Parathyroid adenoma (tissue), 2 donors: ENCODE measurements around the gene HSPA12A.

Experiments
- H2AFZ ChIP-seq: fragments of 300-600 bp; sonication (generic); one replicate; pipeline ENCODE4 v1.7.0; 2017; ENCODE audit warnings: antibody characterized with exemption, mild to moderate bottlenecking
- H3K27ac ChIP-seq: fragments of 300-600 bp; sonication (generic); one replicate; pipeline ENCODE4 v1.7.0; 2017
- H3K27me3 ChIP-seq: fragments of 300-600 bp; sonication (generic); one replicate; pipeline ENCODE4 v1.7.0; 2017; ENCODE audit warnings: low read length; ENCODE audit not compliant: control insufficient read depth, insufficient read depth
- H3K36me3 ChIP-seq: fragments of 300-600 bp; sonication (generic); one replicate; pipeline ENCODE4 v1.7.0; 2017; ENCODE audit warnings: low read length; ENCODE audit not compliant: control insufficient read depth, insufficient read depth
- H3K4me1 ChIP-seq: fragments of 300-600 bp; sonication (generic); one replicate; pipeline ENCODE4 v1.7.0; 2017; ENCODE audit warnings: control low read depth
- H3K4me2 ChIP-seq: fragments of 300-600 bp; sonication (generic); one replicate; pipeline ENCODE4 v1.7.0; 2017; ENCODE audit warnings: low read length
- H3K4me3 ChIP-seq: fragments of 300-600 bp; sonication (generic); one replicate; pipeline ENCODE4 v1.7.0; 2017; ENCODE audit warnings: low read depth, low read length
- H3K79me2 ChIP-seq: fragments of 300-600 bp; sonication (generic); one replicate; pipeline ENCODE4 v1.7.0; 2017; ENCODE audit warnings: control low read depth
- H3K9ac ChIP-seq: fragments of 300-600 bp; sonication (generic); one replicate; pipeline ENCODE4 v1.7.0; 2017; ENCODE audit warnings: mild to moderate bottlenecking
- H3K9me3 ChIP-seq: fragments of 300-600 bp; sonication (generic); one replicate; pipeline ENCODE4 v1.7.0; 2017; ENCODE audit warnings: low read length; ENCODE audit not compliant: control insufficient read depth
- TF ChIP-seq, protein P1 (sequence below): fragments of 300-600 bp; sonication (generic); IDR thresholded peaks from one replicate; pipeline ENCODE4 v1.7.0; 2017; ENCODE audit warnings: antibody characterized with exemption, mild to moderate bottlenecking
- donor health status: primary hyperparathyroidism.

Gene HSPA12A

DNA sequence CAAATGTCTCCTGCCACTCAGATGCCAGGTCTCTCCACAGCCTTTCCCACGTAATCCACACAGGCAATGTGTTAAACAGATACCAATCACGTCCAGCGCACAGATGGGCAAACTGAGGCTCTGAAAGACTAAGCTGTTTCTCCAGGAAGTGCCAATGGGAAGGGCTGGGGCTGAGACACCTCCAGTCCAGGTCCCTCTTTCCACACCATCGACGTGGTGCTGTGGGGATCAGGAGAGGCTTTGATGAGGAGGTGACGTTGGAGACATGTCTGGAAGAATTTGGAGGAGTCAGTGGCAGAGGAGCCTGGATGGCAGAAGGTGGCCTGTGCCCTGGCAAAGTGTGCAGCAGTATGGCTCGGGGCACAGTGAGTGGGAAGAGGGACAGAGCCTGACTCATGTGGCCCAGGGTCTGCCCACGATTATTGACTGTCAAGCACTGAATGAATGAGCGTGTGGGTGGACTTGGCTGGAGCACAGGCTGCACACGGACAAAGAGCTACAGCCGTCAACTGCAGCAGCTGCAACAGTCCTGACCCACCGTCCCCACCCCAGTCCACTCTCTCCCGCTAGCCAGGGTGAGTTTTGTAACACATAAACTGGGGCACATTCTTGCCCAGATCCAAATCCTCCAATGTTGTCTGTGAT is 40.8 kb upstream of the HSPA12A start:
- Histone ChIP-seq H3K4me1 (no peaks in the 10 kb centered on the region), H3K9ac (no peak overlapping the region)
- TF ChIP-seq, protein P1, sequence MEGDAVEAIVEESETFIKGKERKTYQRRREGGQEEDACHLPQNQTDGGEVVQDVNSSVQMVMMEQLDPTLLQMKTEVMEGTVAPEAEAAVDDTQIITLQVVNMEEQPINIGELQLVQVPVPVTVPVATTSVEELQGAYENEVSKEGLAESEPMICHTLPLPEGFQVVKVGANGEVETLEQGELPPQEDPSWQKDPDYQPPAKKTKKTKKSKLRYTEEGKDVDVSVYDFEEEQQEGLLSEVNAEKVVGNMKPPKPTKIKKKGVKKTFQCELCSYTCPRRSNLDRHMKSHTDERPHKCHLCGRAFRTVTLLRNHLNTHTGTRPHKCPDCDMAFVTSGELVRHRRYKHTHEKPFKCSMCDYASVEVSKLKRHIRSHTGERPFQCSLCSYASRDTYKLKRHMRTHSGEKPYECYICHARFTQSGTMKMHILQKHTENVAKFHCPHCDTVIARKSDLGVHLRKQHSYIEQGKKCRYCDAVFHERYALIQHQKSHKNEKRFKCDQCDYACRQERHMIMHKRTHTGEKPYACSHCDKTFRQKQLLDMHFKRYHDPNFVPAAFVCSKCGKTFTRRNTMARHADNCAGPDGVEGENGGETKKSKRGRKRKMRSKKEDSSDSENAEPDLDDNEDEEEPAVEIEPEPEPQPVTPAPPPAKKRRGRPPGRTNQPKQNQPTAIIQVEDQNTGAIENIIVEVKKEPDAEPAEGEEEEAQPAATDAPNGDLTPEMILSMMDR = no peak

DNA sequence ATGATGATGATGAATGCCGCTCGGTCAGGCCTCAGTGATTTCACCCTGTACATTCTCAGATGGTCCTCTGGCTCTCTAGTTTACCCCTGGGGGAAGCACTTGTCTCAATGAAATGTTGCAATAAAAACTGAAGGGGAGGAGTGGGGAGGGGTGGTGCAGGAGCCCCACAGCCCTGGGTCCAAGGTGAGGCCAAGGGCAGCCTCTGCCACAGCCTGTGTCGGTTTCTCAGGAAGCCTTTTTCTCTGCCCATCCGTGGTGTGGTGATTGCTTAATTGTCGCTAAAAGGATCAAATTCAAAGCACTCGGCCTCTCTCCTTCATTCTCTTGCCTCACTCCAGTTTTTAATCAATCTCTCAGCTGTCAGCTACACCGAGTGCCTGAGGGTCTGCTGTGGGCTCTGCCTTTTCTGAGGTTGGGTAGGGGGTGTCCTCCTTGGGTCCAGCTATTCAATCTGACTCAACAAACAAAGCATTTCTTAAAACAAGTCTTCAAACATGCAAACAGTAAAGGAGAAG is 39.1 kb upstream of the HSPA12A start:
- Histone ChIP-seq H3K9ac (no peak overlapping the region), H3K27ac (no peak overlapping the region), H3K27me3 (no peaks in the 10 kb centered on the region), H3K4me1 (no peaks in the 10 kb centered on the region), H3K36me3 (no peaks in the 10 kb centered on the region), H3K4me2 (no peak overlapping the region), H2AFZ (no peak overlapping the region), H3K9me3 (no peaks in the 10 kb centered on the region), H3K79me2 (no peaks in the 10 kb centered on the region), H3K4me3 (no peak overlapping the region)
- TF ChIP-seq, protein P1 = no peak

More for the DNA sequence above, 40.8 kb upstream of the HSPA12A start:
- H3K27ac ChIP-seq = no peak overlapping the region
- no peaks in the 10 kb centered on the region for H3K9me3 ChIP-seq
- H3K27me3 ChIP-seq = no peaks in the 10 kb centered on the region
- H2AFZ ChIP-seq = no peak overlapping the region
- H3K36me3 ChIP-seq = no peaks in the 10 kb centered on the region
- no peaks in the 10 kb centered on the region for H3K79me2 ChIP-seq
- H3K4me3 ChIP-seq = no peak overlapping the region
- H3K4me2 ChIP-seq = no peak overlapping the region

DNA sequence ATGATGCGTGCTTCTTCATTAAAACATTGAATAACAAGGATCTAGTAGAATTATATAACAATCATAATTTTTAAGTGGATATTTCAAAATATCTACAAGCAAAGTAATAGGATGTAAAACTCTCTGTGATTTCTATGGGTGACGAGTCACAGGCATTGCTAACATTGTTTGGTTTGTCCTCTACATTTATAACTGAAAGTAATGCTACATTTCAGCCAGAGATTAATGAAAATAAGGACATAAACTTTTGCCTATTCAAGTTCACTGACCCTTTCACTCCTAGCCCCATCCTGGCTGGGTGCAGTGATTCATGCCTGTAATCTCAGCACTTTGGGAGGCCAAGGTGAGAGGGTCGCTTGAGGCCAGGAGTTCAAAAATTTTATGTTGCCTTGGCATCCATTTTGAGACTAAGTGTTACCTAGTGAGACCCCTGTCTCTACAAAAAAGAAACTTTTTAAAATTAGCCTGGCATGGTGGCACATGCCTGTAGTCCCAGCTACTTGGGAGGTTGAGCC is 38.4 kb upstream of the HSPA12A start:
- Histone ChIP-seq H3K4me2 (no peak overlapping the region), H3K79me2 (no peaks in the 10 kb centered on the region), H3K27ac (no peak overlapping the region), H3K36me3 (no peaks in the 10 kb centered on the region), H2AFZ (no peak overlapping the region), H3K4me1 (no peaks in the 10 kb centered on the region), H3K27me3 (no peaks in the 10 kb centered on the region), H3K9ac (no peak overlapping the region), H3K4me3 (no peak overlapping the region), H3K9me3 (no peaks in the 10 kb centered on the region)
- TF ChIP-seq, protein P1 = no peak

DNA sequence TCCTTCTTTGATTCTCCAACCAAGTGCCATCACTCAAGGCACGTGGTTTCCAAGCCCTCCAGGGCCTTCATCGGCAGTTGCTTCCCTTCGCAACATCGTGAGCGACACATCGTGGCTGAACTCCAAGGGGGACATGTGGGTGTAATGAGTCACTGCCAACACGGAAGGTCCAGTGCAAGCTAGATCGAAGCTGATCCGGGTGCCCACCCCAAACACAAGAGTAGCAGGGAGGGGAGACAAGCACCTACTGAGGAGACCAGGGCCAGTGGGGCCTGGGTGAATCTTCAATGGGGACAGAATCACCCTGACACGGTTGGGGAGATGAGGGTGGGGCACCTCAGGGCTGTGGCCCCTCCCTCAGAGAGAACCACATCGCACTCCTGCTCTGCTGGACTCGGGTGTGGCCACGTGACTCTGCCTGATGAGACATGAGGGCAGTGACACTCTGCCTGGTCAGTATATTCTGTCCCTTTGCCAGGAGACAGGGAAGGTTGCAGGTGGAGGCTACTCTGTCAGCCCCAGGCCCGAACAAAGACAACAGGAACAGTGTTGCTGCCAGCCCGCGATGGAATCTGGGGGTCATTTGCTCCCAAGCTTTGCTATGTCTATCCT is 36.8 kb upstream of the HSPA12A start:
- Histone ChIP-seq H3K9me3 (no peaks in the 10 kb centered on the region), H3K27ac (no peak overlapping the region), H3K4me1 (no peaks in the 10 kb centered on the region), H3K36me3 (no peaks in the 10 kb centered on the region), H3K79me2 (no peaks in the 10 kb centered on the region), H3K27me3 (no peaks in the 10 kb centered on the region), H2AFZ (no peak overlapping the region), H3K4me2 (no peak overlapping the region), H3K4me3 (no peak overlapping the region), H3K9ac (no peak overlapping the region)
- TF ChIP-seq, protein P1 = no peak
